Thyroid gland (tissue), 4 donors: ENCODE data around the gene PRTFDC1. TPM values are rescaled to one million over a fixed set of nuclear protein-coding genes. Genes with fewer than 3 reads are reported as not detected.

Experiments used
- DNase-seq, 2 donors: peaks; one replicate each; pipeline ENCODE4 v3.0.0-alpha.2; 2019
- H3K27ac ChIP-seq, 3 donors: fragments of 200-600 bp; sonication (generic); 1 replicate in 2 of 3; 2 replicates in 1 of 3; pipeline ENCODE4 v1.5.1; 2016 to 2019; ENCODE audit warnings: mild to moderate bottlenecking in 1 of 3, moderate library complexity in 1 of 3
- H3K27me3 ChIP-seq: fragments of 200-600 bp; sonication (generic); one replicate; pipeline ENCODE4 v1.5.1; 2019
- H3K36me3 ChIP-seq, 2 donors: fragments of 200-600 bp; sonication (generic); one replicate each; pipeline ENCODE4 v1.5.1; 2016 to 2019
- H3K4me1 ChIP-seq, 2 donors: fragments of 200-600 bp; sonication (generic); one replicate each; pipeline ENCODE4 v1.5.1; 2017 to 2019
- H3K4me3 ChIP-seq, 3 donors: fragments of 200-600 bp; sonication (generic); replicated peaks in 1 of 3; 1 replicate in 2 of 3; 2 replicates in 1 of 3; pipeline ENCODE4 v1.5.1; 2016; ENCODE audit warnings: mild to moderate bottlenecking in 1 of 3
- H3K9me3 ChIP-seq: fragments of 200-600 bp; sonication (generic); one replicate; pipeline ENCODE4 v1.5.1; 2017
- POLR2A ChIP-seq, 2 donors: fragments of 450-650 bp; IDR thresholded peaks; one replicate each; pipeline ENCODE4 v1.6.1; 2017; ENCODE audit warnings: antibody characterized with exemption in 2 of 2, mild to moderate bottlenecking in 2 of 2, moderate library complexity in 1 of 2
- WGBS, 2 donors: methylation state at CpG; one replicate each; pipeline ENCODE4 v1.1.5; 2017; 5-methylcytosine and 5-hydroxymethylcytosine counted together
- intact Hi-C: fragments of 100-400 bp; cut with DNase I; formaldehyde crosslinking; loops from one replicate; pipeline ENCODE4 v1.15.1; 2023
- total RNA-seq, 4 donors: library from RNA; depleted of rRNA; stranded (reverse); fragments of >200 nt; gene quantifications; one replicate each; pipeline ENCODE4 v1.2.3, GENCODE V29; 2016
- TF ChIP-seq, protein P1 (sequence below), 6 experiments: fragments of 200-600 bp in 3 of 6; fragments of 450-650 bp in 3 of 6; sonication (generic) in 3 of 6; IDR thresholded peaks; one replicate each; pipeline ENCODE4 v1.5.1; 2016 to 2019; ENCODE audit warnings: antibody characterized with exemption in 6 of 6, mild to moderate bottlenecking in 2 of 6, inconsistent platforms in 1 of 6, moderate library complexity in 1 of 6

PRTFDC1 gene
- total RNA-seq, 4 donors from 2014 or later = 2.9 to 8.7 (median 5.6) TPM

DNA sequence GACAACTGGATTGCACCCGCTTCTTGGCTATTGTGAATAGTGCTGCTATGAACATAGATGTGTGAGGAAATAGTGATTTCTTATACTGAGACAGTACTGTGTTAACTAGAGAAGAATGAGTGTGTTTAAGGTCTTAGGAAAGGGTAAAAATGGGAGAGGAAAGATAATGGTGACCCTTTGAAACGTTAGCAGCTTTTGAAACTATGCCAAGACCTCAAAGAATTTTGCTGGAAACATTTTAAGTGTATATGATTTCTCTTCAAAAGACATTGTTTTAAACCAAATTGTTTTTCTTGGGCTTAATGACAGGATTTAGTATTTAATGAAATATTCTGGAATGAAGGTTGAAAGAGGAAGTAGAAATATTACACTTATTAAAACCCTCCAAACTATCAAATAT, 127.9 kb downstream of the PRTFDC1 start:
- H3K9me3 ChIP-seq = no peaks in the 10 kb centered on the region
- TF ChIP-seq, protein P1, sequence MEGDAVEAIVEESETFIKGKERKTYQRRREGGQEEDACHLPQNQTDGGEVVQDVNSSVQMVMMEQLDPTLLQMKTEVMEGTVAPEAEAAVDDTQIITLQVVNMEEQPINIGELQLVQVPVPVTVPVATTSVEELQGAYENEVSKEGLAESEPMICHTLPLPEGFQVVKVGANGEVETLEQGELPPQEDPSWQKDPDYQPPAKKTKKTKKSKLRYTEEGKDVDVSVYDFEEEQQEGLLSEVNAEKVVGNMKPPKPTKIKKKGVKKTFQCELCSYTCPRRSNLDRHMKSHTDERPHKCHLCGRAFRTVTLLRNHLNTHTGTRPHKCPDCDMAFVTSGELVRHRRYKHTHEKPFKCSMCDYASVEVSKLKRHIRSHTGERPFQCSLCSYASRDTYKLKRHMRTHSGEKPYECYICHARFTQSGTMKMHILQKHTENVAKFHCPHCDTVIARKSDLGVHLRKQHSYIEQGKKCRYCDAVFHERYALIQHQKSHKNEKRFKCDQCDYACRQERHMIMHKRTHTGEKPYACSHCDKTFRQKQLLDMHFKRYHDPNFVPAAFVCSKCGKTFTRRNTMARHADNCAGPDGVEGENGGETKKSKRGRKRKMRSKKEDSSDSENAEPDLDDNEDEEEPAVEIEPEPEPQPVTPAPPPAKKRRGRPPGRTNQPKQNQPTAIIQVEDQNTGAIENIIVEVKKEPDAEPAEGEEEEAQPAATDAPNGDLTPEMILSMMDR (IDR thresholded peaks at IDR 0.05) = no peak
- TF ChIP-seq POLR2A (IDR thresholded peaks at IDR 0.05) = no peak
- no peak overlapping the region for H3K27ac ChIP-seq
- H3K27me3 ChIP-seq = no peaks in the 10 kb centered on the region
- H3K36me3 ChIP-seq = no peaks in the 10 kb centered on the region
- no peak for DNase-seq
- 53 to 57% methylated on average over 2 of the region's 2 CpGs for WGBS, 2 donors
- H3K4me3 ChIP-seq = no peak overlapping the region
- H3K4me1 ChIP-seq = no peaks in the 10 kb centered on the region
- intact Hi-C loops = no loop called here

DNA sequence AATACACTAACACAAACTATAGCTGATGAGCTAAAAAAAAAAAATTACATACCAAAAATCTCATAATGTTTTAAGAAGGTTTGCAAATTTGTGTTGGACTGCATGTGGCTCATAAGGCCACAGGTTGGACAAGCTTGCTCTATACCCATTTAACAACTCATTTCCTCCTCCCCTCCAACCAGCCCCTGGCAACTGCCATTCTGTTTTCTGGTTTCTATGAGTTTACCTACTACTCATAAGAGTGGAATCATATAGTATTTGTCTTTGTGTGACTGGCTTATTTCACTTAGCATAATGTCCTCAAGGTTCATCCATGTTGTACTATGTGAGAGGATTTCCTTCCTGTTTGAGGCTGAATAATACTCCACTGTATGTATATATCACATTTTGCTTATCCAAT, 128.3 kb downstream of the PRTFDC1 start:
- H3K9me3 ChIP-seq = no peaks in the 10 kb centered on the region
- TF ChIP-seq, protein P1 (IDR thresholded peaks at IDR 0.05) = no peak
- no peak for TF ChIP-seq POLR2A (IDR thresholded peaks at IDR 0.05)
- no peak for DNase-seq

DNA sequence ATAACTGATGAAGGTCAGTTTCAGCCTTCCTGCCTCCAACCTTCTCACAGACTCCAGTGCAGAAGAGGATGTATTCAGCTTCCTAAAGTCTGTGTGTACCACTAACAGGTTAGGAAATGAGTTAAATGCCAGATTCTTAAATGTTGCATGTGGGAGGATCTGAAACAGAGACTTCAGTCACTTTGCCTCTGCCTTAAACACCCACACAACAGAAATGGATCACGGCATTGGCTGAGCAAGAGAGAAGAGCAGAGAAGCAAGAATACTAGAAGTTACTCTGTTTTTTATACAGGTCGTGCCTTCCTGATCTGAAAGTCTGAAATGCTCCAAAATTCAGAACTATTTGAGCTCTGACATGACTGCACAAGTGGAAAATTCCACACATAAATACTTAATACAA, 129.8 kb downstream of the PRTFDC1 start:
- no peak for TF ChIP-seq POLR2A (IDR thresholded peaks at IDR 0.05)
- TF ChIP-seq, protein P1 (IDR thresholded peaks at IDR 0.05) = no peak
- H3K4me1 ChIP-seq = no peaks in the 10 kb centered on the region
- no peaks in the 10 kb centered on the region for H3K27me3 ChIP-seq
- no peak for DNase-seq
- WGBS, 2 donors = 71 to 77% methylated on average over 2 of the region's 2 CpGs
- no peak overlapping the region for H3K27ac ChIP-seq
- H3K36me3 ChIP-seq = no peaks in the 10 kb centered on the region
- H3K9me3 ChIP-seq = no peaks in the 10 kb centered on the region
- H3K4me3 ChIP-seq = no peak overlapping the region
- intact Hi-C loops = no loop called here

More for the DNA sequence above, 128.3 kb downstream of the PRTFDC1 start:
- H3K4me1 ChIP-seq = no peaks in the 10 kb centered on the region
- H3K27ac ChIP-seq = no peak overlapping the region
- H3K27me3 ChIP-seq = no peaks in the 10 kb centered on the region
- no peak overlapping the region for H3K4me3 ChIP-seq
- intact Hi-C loops = no loop called here
- H3K36me3 ChIP-seq = no peaks in the 10 kb centered on the region

DNA sequence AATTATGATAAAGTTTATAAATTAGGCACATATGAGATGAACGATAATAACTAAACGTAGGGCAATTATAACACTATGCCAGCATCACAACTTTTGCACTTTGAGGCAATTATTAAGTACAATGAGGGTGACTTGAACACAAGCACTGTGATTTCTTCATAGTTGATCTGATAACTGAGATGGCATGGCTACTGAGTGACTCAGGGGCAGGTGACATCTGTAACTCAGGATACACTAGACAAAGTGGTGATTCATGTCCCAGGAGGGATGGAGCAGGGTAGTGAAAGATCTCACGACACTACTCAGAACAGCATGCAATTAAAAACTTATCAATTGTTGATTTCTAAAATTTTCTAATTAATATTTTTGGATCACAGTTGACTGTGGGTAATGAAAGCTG, 130.4 kb downstream of the PRTFDC1 start:
- Histone ChIP-seq H3K27ac (no peak overlapping the region), H3K4me3 (no peak overlapping the region), H3K36me3 (no peaks in the 10 kb centered on the region), H3K27me3 (no peaks in the 10 kb centered on the region), H3K4me1 (no peaks in the 10 kb centered on the region), H3K9me3 (no peaks in the 10 kb centered on the region)
- intact Hi-C loops = no loop called here
- 90% methylated on average over 3 of the region's 3 CpGs for WGBS, 2 donors
- TF ChIP-seq, protein P1 (IDR thresholded peaks at IDR 0.05) = no peak
- no peak for TF ChIP-seq POLR2A (IDR thresholded peaks at IDR 0.05)
- DNase-seq = no peak

DNA sequence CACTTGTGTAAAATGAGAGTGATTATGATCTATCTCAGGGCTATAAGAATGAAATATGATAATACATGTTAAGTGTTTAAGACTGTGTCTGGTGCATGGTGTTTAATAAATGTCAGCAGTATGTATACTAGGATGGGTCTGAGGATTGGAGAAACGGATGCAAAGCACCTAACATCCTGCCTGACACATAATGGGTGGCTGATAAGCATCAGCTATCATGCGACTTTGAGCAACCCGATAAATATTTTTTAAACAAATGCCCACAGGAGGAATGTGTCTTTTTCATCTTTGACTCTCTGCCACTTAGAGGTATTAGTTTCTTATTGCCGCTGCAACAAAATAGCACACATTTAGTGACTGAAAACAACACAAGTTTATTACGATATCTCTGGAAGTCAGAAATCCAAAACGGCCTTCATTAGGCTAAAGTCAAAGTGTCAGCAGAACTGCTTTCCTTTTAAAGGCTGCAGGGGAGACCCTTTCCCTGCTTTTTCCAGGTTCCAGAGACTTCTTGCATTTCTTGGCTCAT, 135.5 kb downstream of the PRTFDC1 start:
- Histone ChIP-seq H3K27me3 (no peaks in the 10 kb centered on the region), H3K36me3 (no peaks in the 10 kb centered on the region), H3K27ac (no peak overlapping the region), H3K4me3 (no peak overlapping the region), H3K4me1 (no peaks in the 10 kb centered on the region), H3K9me3 (no peaks in the 10 kb centered on the region)
- DNase-seq = no peak
- 90 to 92% methylated on average over 6 of the region's 6 CpGs for WGBS, 2 donors
- TF ChIP-seq POLR2A (IDR thresholded peaks at IDR 0.05) = no peak
- TF ChIP-seq, protein P1 (IDR thresholded peaks at IDR 0.05) = no peak
- intact Hi-C loops = no loop called here
